Activated T-cell treated with anti-CD3 and anti-CD28 coated beads, Interleukin-2, amount 50 U/mL, for 4 hours (primary cell): Measurements from ENCODE around the gene DYNC1I1. TPM values are rescaled to one million over a fixed set of nuclear protein-coding genes. Genes with fewer than 3 reads are reported as not detected.

Experiments
- ATAC-seq, 2 donors: fragments of 200-7000 bp; cut with Tn5 transposase; one replicate each; pipeline ENCODE4 v1.10.0; 2021
- DNase-seq: peaks from one replicate; pipeline ENCODE4 v3.0.0-alpha.2; 2020
- H3K27me3 Mint-ChIP-seq: one replicate; pipeline ENCODE4 v1.8.0; 2021; ENCODE audit warnings: low read depth, mixed read lengths
- H3K36me3 Mint-ChIP-seq: one replicate; pipeline ENCODE4 v1.8.0; 2022; ENCODE audit warnings: mixed read lengths; ENCODE audit not compliant: insufficient read depth
- H3K4me1 Mint-ChIP-seq: one replicate; pipeline ENCODE4 v1.8.0; 2021; ENCODE audit warnings: low read depth, mixed read lengths
- H3K4me3 Mint-ChIP-seq: one replicate; pipeline ENCODE4 v1.8.0; 2021; ENCODE audit warnings: mild to moderate bottlenecking, moderate library complexity, mixed read lengths
- H3K9me3 Mint-ChIP-seq: one replicate; pipeline ENCODE4 v1.8.0; 2021; ENCODE audit warnings: mixed read lengths
- total RNA-seq, 3 donors: library from RNA; stranded (reverse); gene quantifications; one replicate each; pipeline ENCODE4 v1.2.1, GENCODE V29; 2021

The DYNC1I1 gene
- total RNA-seq, 3 donors from 2014 or later: not detected

GRCh38 chr7:96033009-96033598, 260.8 kb downstream of the DYNC1I1 start:
- Mint-ChIP-seq H3K4me1 (no peaks in the 10 kb centered on the region), H3K9me3 (no peaks in the 10 kb centered on the region), H3K4me3 (no peak overlapping the region), H3K27me3 (peaks cover under 1% of the 10 kb centered on the region), H3K36me3 (no peaks in the 10 kb centered on the region)
- no peak for DNase-seq
- ATAC-seq: no peak

GRCh38 chr7:96034940-96035727, 262.8 kb downstream of the DYNC1I1 start:
- Mint-ChIP-seq H3K27me3 (no peaks in the 10 kb centered on the region), H3K36me3 (no peaks in the 10 kb centered on the region), H3K4me3 (no peak overlapping the region), H3K9me3 (no peaks in the 10 kb centered on the region), H3K4me1 (no peaks in the 10 kb centered on the region)
- no peak for ATAC-seq
- DNase-seq: no peak

- no peaks in the 10 kb centered on the region for H3K9me3 Mint-ChIP-seq
- H3K27me3 Mint-ChIP-seq: peaks cover 3% of the 10 kb centered on the region
- no peak for DNase-seq
- no peaks in the 10 kb centered on the region for H3K4me1 Mint-ChIP-seq
- no peak overlapping the region for H3K4me3 Mint-ChIP-seq
- no peaks in the 10 kb centered on the region for H3K36me3 Mint-ChIP-seq
- ATAC-seq: no peak
Measured at GRCh38 chr7:96040250-96040772, 268.0 kb downstream of the DYNC1I1 start.

DNA sequence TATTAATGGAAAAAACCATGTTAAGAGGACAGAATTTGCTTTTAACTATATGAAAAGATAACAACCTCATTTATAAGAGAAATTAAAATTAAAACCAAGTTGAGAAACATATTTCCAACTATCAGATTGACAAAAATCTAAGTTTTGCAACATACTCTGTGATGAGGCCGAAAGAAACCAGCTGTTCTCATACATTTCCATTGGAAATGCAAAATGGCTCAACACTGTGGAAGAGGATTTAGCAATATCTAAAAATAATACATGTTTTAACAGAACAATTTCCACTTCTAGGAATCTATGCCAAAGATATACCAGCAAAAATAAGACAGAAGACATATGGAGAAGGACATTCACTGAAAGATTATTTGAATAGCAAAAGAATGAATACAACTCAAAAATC, 268.8 kb downstream of the DYNC1I1 start:
- Mint-ChIP-seq H3K4me3 (no peak overlapping the region), H3K4me1 (no peaks in the 10 kb centered on the region), H3K9me3 (no peaks in the 10 kb centered on the region), H3K36me3 (no peaks in the 10 kb centered on the region), H3K27me3 (peaks cover 3% of the 10 kb centered on the region)
- ATAC-seq (no peak), DNase-seq (no peak)

DNA sequence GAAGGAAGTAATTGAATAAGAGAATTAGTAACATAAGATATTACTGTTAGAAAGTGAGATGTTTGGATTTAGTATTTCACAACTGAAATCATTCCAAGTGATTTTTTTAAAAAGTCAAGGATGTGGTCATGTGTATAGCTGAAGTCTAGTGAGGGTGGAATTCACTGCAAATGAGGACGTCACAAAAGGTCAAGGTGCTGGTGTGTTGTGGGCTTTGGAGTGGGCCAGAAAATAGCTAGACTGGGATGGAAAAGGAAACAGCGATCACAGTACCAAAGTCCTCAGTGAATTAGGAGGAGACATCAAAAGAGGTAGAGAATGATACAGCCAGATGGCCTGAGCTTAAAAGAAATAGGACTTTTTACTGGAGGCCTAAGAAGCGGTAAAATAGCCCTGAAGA, 272.8 kb downstream of the DYNC1I1 start:
- no peak overlapping the region for H3K4me3 Mint-ChIP-seq
- no peaks in the 10 kb centered on the region for H3K36me3 Mint-ChIP-seq
- DNase-seq (no peak), ATAC-seq (no peak)
- peaks cover 3% of the 10 kb centered on the region for H3K27me3 Mint-ChIP-seq
- no peaks in the 10 kb centered on the region for H3K9me3 Mint-ChIP-seq
- no peaks in the 10 kb centered on the region for H3K4me1 Mint-ChIP-seq

GRCh38 chr7:96045919-96046318, 273.6 kb downstream of the DYNC1I1 start:
- H3K4me3 Mint-ChIP-seq: no peak overlapping the region

DNA sequence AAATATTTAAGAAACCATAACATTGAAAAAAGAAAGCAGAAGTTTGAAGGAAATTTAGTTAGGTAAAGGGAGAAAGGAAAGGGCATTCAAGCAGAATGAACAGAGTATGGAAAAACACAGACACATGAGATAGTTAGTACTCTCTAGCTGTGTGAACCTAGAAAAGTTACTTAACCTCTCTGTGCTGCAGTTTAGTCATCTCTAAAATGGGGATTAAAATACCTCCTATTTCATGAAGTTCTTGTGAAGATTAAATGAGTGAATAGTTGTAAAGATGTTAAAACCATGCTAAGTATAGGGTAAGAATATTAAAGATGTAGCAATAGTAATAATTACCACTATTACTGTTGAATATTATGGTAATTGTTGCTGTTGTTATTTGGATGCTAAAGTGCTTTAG, 279.9 kb downstream of the DYNC1I1 start:
- Mint-ChIP-seq H3K4me1 (no peaks in the 10 kb centered on the region), H3K4me3 (no peak overlapping the region), H3K27me3 (peaks cover 3% of the 10 kb centered on the region), H3K9me3 (no peaks in the 10 kb centered on the region), H3K36me3 (no peaks in the 10 kb centered on the region)
- ATAC-seq (no peak), DNase-seq (no peak)

More at GRCh38 chr7:96045919-96046318, 273.6 kb downstream of the DYNC1I1 start:
- Mint-ChIP-seq H3K27me3 (no peaks in the 10 kb centered on the region), H3K4me1 (no peaks in the 10 kb centered on the region), H3K36me3 (no peaks in the 10 kb centered on the region), H3K9me3 (no peaks in the 10 kb centered on the region)
- DNase-seq (no peak), ATAC-seq (no peak)

GRCh38 chr7:96052860-96053470, 280.6 kb downstream of the DYNC1I1 start:
- no peak for ATAC-seq
- no peaks in the 10 kb centered on the region for H3K9me3 Mint-ChIP-seq
- no peak for DNase-seq
- no peaks in the 10 kb centered on the region for H3K4me1 Mint-ChIP-seq
- no peak overlapping the region for H3K4me3 Mint-ChIP-seq
- H3K36me3 Mint-ChIP-seq: no peaks in the 10 kb centered on the region
- H3K27me3 Mint-ChIP-seq: peaks cover 6% of the 10 kb centered on the region

DNA sequence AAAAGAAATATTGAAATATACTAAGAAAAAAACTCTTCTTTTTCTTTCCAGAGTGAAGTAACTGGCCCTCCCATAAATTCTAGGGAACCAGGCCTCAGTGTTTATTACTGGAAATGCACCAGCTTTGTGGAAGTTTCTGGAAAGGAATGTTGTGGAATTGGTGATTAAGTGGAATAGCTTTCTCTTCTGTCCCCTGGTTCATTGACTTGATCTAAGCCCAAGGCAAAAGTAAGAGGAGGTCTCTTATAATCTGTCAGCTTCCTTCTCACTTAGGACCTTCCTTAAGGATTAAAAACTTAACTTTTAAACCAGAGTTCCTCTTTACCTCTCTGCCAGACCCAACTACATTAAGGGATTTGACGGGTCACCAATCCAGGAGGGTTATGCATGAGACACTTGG, 283.4 kb downstream of the DYNC1I1 start:
- H3K27me3 Mint-ChIP-seq: peaks cover 15% of the 10 kb centered on the region
- H3K36me3 Mint-ChIP-seq: no peaks in the 10 kb centered on the region
- H3K9me3 Mint-ChIP-seq: no peaks in the 10 kb centered on the region
- H3K4me3 Mint-ChIP-seq: no peak overlapping the region
- ATAC-seq (no peak), DNase-seq (no peak)
- H3K4me1 Mint-ChIP-seq: no peaks in the 10 kb centered on the region

- ATAC-seq (no peak), DNase-seq (no peak)
- Mint-ChIP-seq H3K9me3 (no peaks in the 10 kb centered on the region), H3K4me3 (no peak overlapping the region), H3K4me1 (no peaks in the 10 kb centered on the region), H3K27me3 (peaks cover 25% of the 10 kb centered on the region), H3K36me3 (no peaks in the 10 kb centered on the region)
Measured at GRCh38 chr7:96059075-96059474, 286.7 kb downstream of the DYNC1I1 start.

DNA sequence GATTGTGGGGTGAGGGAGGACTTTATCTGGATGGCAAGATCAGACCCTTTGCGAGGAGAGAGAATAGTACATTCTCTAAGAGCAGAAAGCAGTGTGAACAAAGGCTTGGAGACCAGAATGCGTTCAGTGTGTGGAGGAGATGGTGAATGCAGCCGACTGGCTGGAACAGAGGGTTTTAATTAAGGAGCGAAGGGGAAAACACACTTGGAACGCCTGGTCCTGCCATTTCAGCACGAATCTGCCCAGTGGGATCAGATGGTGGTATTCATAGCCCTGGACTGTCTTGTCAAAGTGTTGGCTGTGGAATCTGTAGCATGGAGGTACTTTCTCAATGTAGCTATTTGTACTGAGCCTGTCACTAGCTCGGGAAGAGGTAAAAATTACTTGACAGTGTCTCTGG, 288.7 kb downstream of the DYNC1I1 start:
- ATAC-seq (no peak), DNase-seq (no peak)
- Mint-ChIP-seq H3K27me3 (peaks cover 33% of the 10 kb centered on the region), H3K36me3 (no peaks in the 10 kb centered on the region), H3K4me1 (no peaks in the 10 kb centered on the region), H3K4me3 (no peak overlapping the region), H3K9me3 (no peaks in the 10 kb centered on the region)

DNA sequence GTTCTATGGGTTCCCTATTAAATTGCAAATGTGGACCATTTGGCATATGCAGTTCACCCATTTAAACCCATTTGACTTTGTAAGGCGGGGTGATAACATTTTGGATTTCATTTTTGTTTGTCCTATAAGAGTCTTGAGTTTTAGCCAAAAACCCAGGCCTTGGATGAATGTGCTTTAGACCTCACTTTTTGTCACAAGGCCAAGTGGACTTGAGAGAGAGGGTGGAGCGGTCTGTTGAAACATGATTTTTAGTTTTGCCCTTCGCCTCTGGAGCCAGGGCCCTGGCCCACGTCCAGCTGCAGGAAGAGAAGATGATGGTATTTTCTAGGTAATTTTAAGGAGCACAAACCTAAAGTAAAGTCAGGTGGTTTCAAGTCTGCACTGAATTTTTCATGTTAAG, 289.5 kb downstream of the DYNC1I1 start:
- H3K27me3 Mint-ChIP-seq: peaks cover 35% of the 10 kb centered on the region
- no peaks in the 10 kb centered on the region for H3K4me1 Mint-ChIP-seq
- H3K9me3 Mint-ChIP-seq: no peaks in the 10 kb centered on the region
- ATAC-seq (no peak), DNase-seq (no peak)
- H3K4me3 Mint-ChIP-seq: no peak overlapping the region
- no peaks in the 10 kb centered on the region for H3K36me3 Mint-ChIP-seq

DNA sequence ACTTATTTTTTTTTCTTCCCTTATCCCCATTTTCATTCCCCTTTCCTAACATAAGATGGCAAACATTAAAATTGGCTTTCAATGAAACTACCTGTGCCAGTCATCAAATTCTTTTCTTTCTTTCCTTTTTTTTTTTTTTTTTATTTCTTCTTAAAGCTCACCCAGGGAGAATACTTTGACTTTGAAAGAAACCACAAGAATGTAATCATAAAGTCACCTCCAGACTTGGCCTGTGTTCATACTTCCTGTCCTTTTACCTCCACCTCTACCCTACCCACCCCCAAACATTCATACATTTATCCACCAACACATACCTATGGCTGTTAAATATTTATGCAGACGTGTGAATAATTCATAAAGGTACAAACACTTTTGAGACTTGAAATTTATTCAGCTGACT, 295.0 kb downstream of the DYNC1I1 start:
- Mint-ChIP-seq H3K9me3 (no peaks in the 10 kb centered on the region), H3K4me1 (no peaks in the 10 kb centered on the region), H3K27me3 (peaks cover 46% of the 10 kb centered on the region), H3K4me3 (no peak overlapping the region), H3K36me3 (no peaks in the 10 kb centered on the region)
- ATAC-seq: no peak
- DNase-seq: no peak

- no peak for ATAC-seq
- Mint-ChIP-seq H3K4me1 (no peaks in the 10 kb centered on the region), H3K36me3 (no peaks in the 10 kb centered on the region), H3K4me3 (no peak overlapping the region), H3K9me3 (no peaks in the 10 kb centered on the region), H3K27me3 (peaks cover 39% of the 10 kb centered on the region)
- no peak for DNase-seq
Measured at GRCh38 chr7:96069401-96069800, 297.0 kb downstream of the DYNC1I1 start.

GRCh38 chr7:96074871-96075270, 302.5 kb downstream of the DYNC1I1 start:
- Mint-ChIP-seq H3K36me3 (no peaks in the 10 kb centered on the region), H3K4me1 (peaks cover 6% of the 10 kb centered on the region), H3K4me3 (no peak overlapping the region), H3K9me3 (no peaks in the 10 kb centered on the region), H3K27me3 (peaks cover 44% of the 10 kb centered on the region)
- no peak for ATAC-seq
- no peak for DNase-seq
